Endothelial cell of umbilical vein (primary cell): ENCODE data around the gene EIF2B2. TPM values are rescaled to one million over a fixed set of nuclear protein-coding genes. Genes with fewer than 3 reads are reported as not detected.

ENCODE experiments used
- BruUV-seq: library from RNA; stranded (reverse); fragments of 400-500 nt; replicated peaks from 2 replicates; lab custom pipeline; 2021; lab: Mats Ljungman, UMichigan
- CTCF ChIA-PET: fragments of 300-600, 350-600 bp; sonication (Branson Sonifier 250); formaldehyde crosslinking; loops from one replicate; lab custom pipeline; 2021; ENCODE audit warnings: antibody characterized with exemption, inconsistent platforms; lab: Charles Lee
- POLR2A ChIA-PET: fragments of 300-600, 350-600 bp; sonication (Branson Sonifier 250); formaldehyde crosslinking; loops from one replicate; lab custom pipeline; 2021; ENCODE audit warnings: antibody characterized with exemption, inconsistent platforms; lab: Charles Lee
- DNase-seq: peaks from one replicate; pipeline ENCODE4 v3.0.0-alpha.2; 2011; ENCODE audit warnings: low read depth, low spot score
- FAIRE-seq: peaks from 2 replicates; lab custom pipeline; 2011; peaks lifted over from hg19 to GRCh38; lab: Jason Lieb, UNC
- H2AFZ ChIP-seq: 2 replicates; pipeline ENCODE4 v1.6.0; 2012; ENCODE audit warnings: low read depth, low read length, control low read depth, inconsistent platforms
- H3K27ac ChIP-seq: 2 replicates; pipeline ENCODE4 v1.5.1; 2011; ENCODE audit warnings: low read depth, mild to moderate bottlenecking, control low read depth, low read length, moderate library complexity; ENCODE audit not compliant: insufficient read depth
- H3K27me3 ChIP-seq, 2 experiments: 2 replicates each; pipeline versions ENCODE4 v1.6.0 to v1.6.1; 2011; ENCODE audit warnings: low read length in 2 of 2, mixed read lengths in 1 of 2; ENCODE audit not compliant: control insufficient read depth in 2 of 2, insufficient read depth in 2 of 2
- H3K36me3 ChIP-seq, 2 experiments: 2 replicates in 1 of 2; 3 replicates in 1 of 2; pipeline ENCODE4 v1.5.1; 2011; ENCODE audit warnings: low read length in 2 of 2, mild to moderate bottlenecking in 1 of 2, moderate library complexity in 1 of 2; ENCODE audit not compliant: control insufficient read depth in 2 of 2, insufficient read depth in 2 of 2; ENCODE audit errors: extremely low read depth in 1 of 2
- H3K4me1 ChIP-seq: 3 replicates; pipeline ENCODE4 v1.5.1; 2011; ENCODE audit warnings: mild to moderate bottlenecking, low read length; ENCODE audit not compliant: control insufficient read depth, insufficient read depth; ENCODE audit errors: extremely low read depth
- H3K4me2 ChIP-seq: 2 replicates; pipeline ENCODE4 v1.6.1; 2011; ENCODE audit warnings: low read length, control low read depth, mixed read lengths; ENCODE audit not compliant: insufficient read depth
- H3K4me3 ChIP-seq, 3 experiments: fragments of 200-600 bp in 1 of 3; sonication (generic), shearing (Covaris generic) in 1 of 3; replicated peaks in 1 of 3; 2 replicates each; pipeline ENCODE4 v1.5.1; 2011 to 2016; ENCODE audit warnings: control low read depth in 3 of 3, low read length in 3 of 3, mild to moderate bottlenecking in 2 of 3, inconsistent platforms in 1 of 3, low read depth in 1 of 3, moderate library complexity in 1 of 3; ENCODE audit not compliant: insufficient read depth in 1 of 3
- H3K79me2 ChIP-seq: 2 replicates; pipeline ENCODE4 v1.6.0; 2012; ENCODE audit warnings: low read length, inconsistent platforms; ENCODE audit not compliant: control insufficient read depth, insufficient read depth
- H3K9ac ChIP-seq: replicated peaks from 2 replicates; pipeline ENCODE3; 2011; ENCODE audit warnings: low read length, control low read depth; ENCODE audit not compliant: insufficient read depth; ENCODE audit errors: extremely low read depth
- H3K9me1 ChIP-seq: replicated peaks from 3 replicates; pipeline ENCODE4 v1.6.0; 2011; ENCODE audit warnings: mild to moderate bottlenecking, low read length; ENCODE audit not compliant: control insufficient read depth, insufficient read depth; ENCODE audit errors: extremely low read depth
- H3K9me3 ChIP-seq: replicated peaks from 2 replicates; pipeline ENCODE4 v1.5.1; 2012; ENCODE audit warnings: low read length, inconsistent platforms; ENCODE audit not compliant: control insufficient read depth, insufficient read depth
- H4K20me1 ChIP-seq: replicated peaks from 2 replicates; pipeline ENCODE3; 2011; ENCODE audit warnings: mild to moderate bottlenecking, low read length; ENCODE audit not compliant: control insufficient read depth, insufficient read depth; ENCODE audit errors: extremely low read depth
- EZH2 ChIP-seq: IDR thresholded peaks from 2 replicates; pipeline ENCODE4 v1.6.1; 2012; ENCODE audit warnings: borderline replicate concordance, low read depth, mild to moderate bottlenecking, moderate library complexity, low read length, inconsistent platforms; ENCODE audit not compliant: severe bottlenecking
- FOS ChIP-seq: IDR thresholded peaks from 2 replicates; pipeline ENCODE4 v1.6.1; 2011; ENCODE audit warnings: mild to moderate bottlenecking, low read length, moderate library complexity, borderline replicate concordance; ENCODE audit not compliant: insufficient read depth
- GATA2 ChIP-seq: IDR thresholded peaks from 2 replicates; pipeline ENCODE4 v1.7.0; 2011; ENCODE audit warnings: low read depth, mild to moderate bottlenecking, moderate library complexity, mixed read lengths, low read length; ENCODE audit not compliant: insufficient read length, insufficient read depth
- JUN ChIP-seq: IDR thresholded peaks from 2 replicates; pipeline ENCODE4 v1.6.1; 2011; ENCODE audit warnings: borderline replicate concordance, low read depth; ENCODE audit not compliant: insufficient read length, insufficient read depth
- MYC ChIP-seq: IDR thresholded peaks from one replicate; pipeline ENCODE4 v1.6.1; 2011; ENCODE audit warnings: mild to moderate bottlenecking, low read depth, low read length
- POLR2A ChIP-seq: IDR thresholded peaks from 2 replicates; pipeline ENCODE4 v1.6.1; 2012; ENCODE audit warnings: low read depth, mild to moderate bottlenecking, control low read depth, low read length
- POLR2AphosphoS5 ChIP-seq: IDR thresholded peaks from 2 replicates; pipeline ENCODE4 v1.6.1; 2012; ENCODE audit warnings: low read depth, mild to moderate bottlenecking, control low read depth, low read length, moderate library complexity; ENCODE audit not compliant: insufficient read depth
- dilution Hi-C: fragments of 300-500 bp; cut with MboI; formaldehyde crosslinking; loops from one replicate; pipeline ENCODE4 v1.15.0; 2019; ENCODE audit warnings: low sequenced_read_pairs; ENCODE audit not compliant: extremely low pct_ligation_motif_present
- intact Hi-C: fragments of 100-400 bp; cut with micrococcal nuclease; formaldehyde crosslinking; loops from one replicate; pipeline ENCODE4 v1.10.0; 2022
- polyA plus RNA-seq, 4 experiments: library from polyadenylated mRNA; depleted of rRNA in 3 of 4; stranded (reverse) in 3 of 4; unstranded in 1 of 4; fragments of >200 nt; gene quantifications; 2 replicates each; pipeline versions ENCODE4 v1.2.1 to v1.2.3, GENCODE V29; 2011 to 2012; ENCODE audit warnings: missing spikeins in 1 of 4
- total RNA-seq: library from RNA; stranded (reverse); gene quantifications from 2 replicates; pipeline ENCODE4 v1.2.3, GENCODE V29; 2021
- TF ChIP-seq, protein P1 (sequence below), 2 donors: IDR thresholded peaks; 1 replicate in 1 of 2; 2 replicates in 1 of 2; pipeline ENCODE4 v1.5.1; 2011; ENCODE audit warnings: low read length in 2 of 2, mild to moderate bottlenecking in 2 of 2, moderate library complexity in 2 of 2, control low read depth in 1 of 2, inconsistent platforms in 1 of 2, low read depth in 1 of 2; ENCODE audit not compliant: insufficient read depth in 1 of 2; ENCODE audit errors: extremely low read depth in 1 of 2
- TF ChIP-seq, protein P2 (sequence below): IDR thresholded peaks from 2 replicates; pipeline ENCODE4 v1.6.1; 2011; ENCODE audit not compliant: insufficient read depth, insufficient read length

EIF2B2 gene
- total and polyA plus RNA-seq, 2 donors (not counting 3 experiments of a cell fraction or from before 2014, with no cell fraction given): 97.0 to 143 TPM

DNA sequence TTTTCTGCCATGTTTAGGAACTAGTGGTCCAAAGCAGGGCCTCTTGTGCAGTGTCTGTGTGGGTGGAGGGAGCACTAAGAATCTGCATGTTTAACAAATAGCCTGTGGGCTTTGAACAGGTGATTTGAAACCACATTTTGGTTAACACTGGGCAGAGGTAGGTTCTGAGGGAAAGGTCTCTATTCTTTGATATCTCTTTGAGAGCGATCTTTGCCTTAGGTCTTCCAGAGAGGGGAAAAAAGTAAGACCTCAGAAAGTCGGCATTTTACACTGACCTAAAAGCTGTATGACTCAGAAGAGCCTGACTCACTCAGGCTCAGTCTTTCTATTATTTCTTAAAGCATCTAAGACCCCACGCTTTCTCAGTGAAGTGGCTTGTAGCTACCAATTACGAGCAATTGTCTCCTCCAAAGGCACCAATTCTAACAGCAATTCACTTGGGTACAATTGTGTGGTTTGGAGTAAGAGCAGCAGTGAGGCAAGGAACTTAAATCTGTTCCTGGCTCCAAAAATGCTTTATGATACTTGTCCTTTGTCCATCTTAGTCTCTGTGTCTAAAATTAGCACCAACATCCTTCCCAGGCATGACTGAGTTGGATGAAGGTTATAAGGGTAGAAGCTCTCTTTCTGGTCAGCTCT lies 8.8 kb downstream of the EIF2B2 start:
- Histone ChIP-seq H4K20me1 (no peaks in the 10 kb centered on the region), H3K9ac (peak overlapping the region; percentile 43), H3K27ac (peak overlapping the region; percentile 86), H3K4me2 (peak overlapping the region; percentile 37), H3K4me1 (peaks cover 14% of the 10 kb centered on the region), H3K79me2 (peaks cover 4% of the 10 kb centered on the region), H3K36me3 (peaks cover 12 to 24% of the 10 kb centered on the region in 2 experiments), H3K9me1 (no peaks in the 10 kb centered on the region), H3K4me3 (no peak overlapping the region), H2AFZ (peak overlapping the region; percentile 54), H3K9me3 (no peaks in the 10 kb centered on the region), H3K27me3 (no peaks in the 10 kb centered on the region)
- BruUV-seq: no TSS peak
- DNase-seq (peak; percentile 80), FAIRE-seq (peak; percentile 91)
- ChIA-PET CTCF (interaction anchor here (0.7 to 1.9 kb wide), 9 partner anchors 8 to 78 kb away, joined by 3 to 17 read pairs (median 4); no protein-coding TSS in a partner anchor), POLR2A (interaction anchor here (1.1 to 2.5 kb wide), 2 partner anchors 8 to 56 kb away, joined by 3 to 10 read pairs; partner anchors contain the start of gene PGF)
- intact Hi-C loops: loop anchor here (1.0 to 2.0 kb wide), 2 partner anchors 8 to 57 kb away; partner anchors contain the start of gene PGF
- dilution Hi-C loops: no loop called here
- TF ChIP-seq GATA2: no peak
- TF ChIP-seq EZH2: no peak
- peak; percentile 74 for TF ChIP-seq JUN
- TF ChIP-seq, protein P1, sequence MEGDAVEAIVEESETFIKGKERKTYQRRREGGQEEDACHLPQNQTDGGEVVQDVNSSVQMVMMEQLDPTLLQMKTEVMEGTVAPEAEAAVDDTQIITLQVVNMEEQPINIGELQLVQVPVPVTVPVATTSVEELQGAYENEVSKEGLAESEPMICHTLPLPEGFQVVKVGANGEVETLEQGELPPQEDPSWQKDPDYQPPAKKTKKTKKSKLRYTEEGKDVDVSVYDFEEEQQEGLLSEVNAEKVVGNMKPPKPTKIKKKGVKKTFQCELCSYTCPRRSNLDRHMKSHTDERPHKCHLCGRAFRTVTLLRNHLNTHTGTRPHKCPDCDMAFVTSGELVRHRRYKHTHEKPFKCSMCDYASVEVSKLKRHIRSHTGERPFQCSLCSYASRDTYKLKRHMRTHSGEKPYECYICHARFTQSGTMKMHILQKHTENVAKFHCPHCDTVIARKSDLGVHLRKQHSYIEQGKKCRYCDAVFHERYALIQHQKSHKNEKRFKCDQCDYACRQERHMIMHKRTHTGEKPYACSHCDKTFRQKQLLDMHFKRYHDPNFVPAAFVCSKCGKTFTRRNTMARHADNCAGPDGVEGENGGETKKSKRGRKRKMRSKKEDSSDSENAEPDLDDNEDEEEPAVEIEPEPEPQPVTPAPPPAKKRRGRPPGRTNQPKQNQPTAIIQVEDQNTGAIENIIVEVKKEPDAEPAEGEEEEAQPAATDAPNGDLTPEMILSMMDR (IDR thresholded peaks at IDR 0.05; ENCODE audit: extremely low read depth in 1 of 2, insufficient read depth in 1 of 2, low read depth in 1 of 2, low read length in 2 of 2): no peak
- peak; percentile 97 for TF ChIP-seq FOS
- TF ChIP-seq POLR2AphosphoS5: no peak
- no peak for TF ChIP-seq MYC
- TF ChIP-seq POLR2A: peak; percentile 24
- TF ChIP-seq, protein P2, sequence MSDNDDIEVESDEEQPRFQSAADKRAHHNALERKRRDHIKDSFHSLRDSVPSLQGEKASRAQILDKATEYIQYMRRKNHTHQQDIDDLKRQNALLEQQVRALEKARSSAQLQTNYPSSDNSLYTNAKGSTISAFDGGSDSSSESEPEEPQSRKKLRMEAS: no peak
